ENCODE results near the gene TSPAN9.

TSPAN9 gene

GRCh38 chr12:3077572-3078081, 448 bp downstream of the TSPAN9 start:
- no peak for DNase-seq
- Mint-ChIP-seq H3K9me3 (no peaks in the 10 kb centered on the region), H3K4me1 (peaks cover 15% of the 10 kb centered on the region), H3K27me3 (peaks cover 76% of the 10 kb centered on the region), H3K36me3 (no peaks in the 10 kb centered on the region), H3K27ac (no peak overlapping the region), H3K4me3 (peak overlapping the region; percentile 65)
- CTCF ChIA-PET = interaction anchor here (0.6 to 1.2 kb wide), 2 partner anchors 30 to 198 kb away, joined by 3 to 4 read pairs; no protein-coding TSS in a partner anchor

GRCh38 chr12:3078086-3078820, 1.1 kb downstream of the TSPAN9 start:
- DNase-seq = no peak
- Mint-ChIP-seq H3K9me3 (no peaks in the 10 kb centered on the region), H3K36me3 (no peaks in the 10 kb centered on the region), H3K27ac (no peak overlapping the region), H3K4me1 (peaks cover 15% of the 10 kb centered on the region), H3K27me3 (peaks cover 77% of the 10 kb centered on the region), H3K4me3 (peak overlapping the region; percentile 65)
- CTCF ChIA-PET = interaction anchor here (0.6 to 1.2 kb wide), 2 partner anchors 31 to 197 kb away, joined by 3 to 4 read pairs; no protein-coding TSS in a partner anchor

GRCh38 chr12:3081091-3081490, 3.9 kb downstream of the TSPAN9 start:
- Mint-ChIP-seq H3K27ac (no peak overlapping the region), H3K9me3 (no peaks in the 10 kb centered on the region), H3K27me3 (peaks cover 51% of the 10 kb centered on the region), H3K4me3 (no peak overlapping the region), H3K4me1 (peaks cover 21% of the 10 kb centered on the region), H3K36me3 (no peaks in the 10 kb centered on the region)
- CTCF ChIA-PET = interaction anchor here (1.5 kb wide), 1 partner anchor 8 kb away, joined by 6 read pairs; no protein-coding TSS in a partner anchor
- no peak for DNase-seq

GRCh38 chr12:3081886-3082285, 4.7 kb downstream of the TSPAN9 start:
- Mint-ChIP-seq H3K36me3 (no peaks in the 10 kb centered on the region), H3K4me3 (no peak overlapping the region)
- CTCF ChIA-PET = interaction anchor here (1.5 kb wide), 1 partner anchor 9 kb away, joined by 6 read pairs; no protein-coding TSS in a partner anchor

GRCh38 chr12:3083241-3083920, 6.2 kb downstream of the TSPAN9 start:
- Mint-ChIP-seq H3K9me3 (no peaks in the 10 kb centered on the region), H3K4me3 (no peak overlapping the region), H3K27me3 (peaks cover 33% of the 10 kb centered on the region), H3K4me1 (peaks cover 10% of the 10 kb centered on the region), H3K27ac (no peak overlapping the region), H3K36me3 (no peaks in the 10 kb centered on the region)
- CTCF ChIA-PET = no interaction called here
- DNase-seq = no peak

More at GRCh38 chr12:3081886-3082285, 4.7 kb downstream of the TSPAN9 start:
- DNase-seq = no peak
- Mint-ChIP-seq H3K27ac (no peak overlapping the region), H3K27me3 (peaks cover 44% of the 10 kb centered on the region), H3K4me1 (peaks cover 15% of the 10 kb centered on the region), H3K9me3 (no peaks in the 10 kb centered on the region)

GRCh38 chr12:3083921-3084347, 6.8 kb downstream of the TSPAN9 start:
- Mint-ChIP-seq H3K4me1 (peaks cover 10% of the 10 kb centered on the region), H3K36me3 (no peaks in the 10 kb centered on the region), H3K4me3 (no peak overlapping the region), H3K27ac (no peak overlapping the region), H3K9me3 (no peaks in the 10 kb centered on the region), H3K27me3 (peaks cover 34% of the 10 kb centered on the region)
- DNase-seq = no peak
- CTCF ChIA-PET = no interaction called here

- no peak for DNase-seq
- Mint-ChIP-seq H3K36me3 (no peaks in the 10 kb centered on the region), H3K4me1 (peaks cover 10% of the 10 kb centered on the region), H3K27ac (no peak overlapping the region), H3K4me3 (no peak overlapping the region), H3K9me3 (no peaks in the 10 kb centered on the region), H3K27me3 (peaks cover 28% of the 10 kb centered on the region)
- CTCF ChIA-PET = no interaction called here
These were observed 7.6 kb downstream of the TSPAN9 start for GRCh38 chr12:3084742-3085141.

GRCh38 chr12:3085341-3086139, 8.4 kb downstream of the TSPAN9 start:
- no peak for DNase-seq
- CTCF ChIA-PET = no interaction called here
- peaks cover 10% of the 10 kb centered on the region for H3K4me1 Mint-ChIP-seq
- H3K4me3 Mint-ChIP-seq = no peak overlapping the region
- H3K27ac Mint-ChIP-seq = no peak overlapping the region
- H3K36me3 Mint-ChIP-seq = no peaks in the 10 kb centered on the region
- H3K27me3 Mint-ChIP-seq = peaks cover 28% of the 10 kb centered on the region
- no peaks in the 10 kb centered on the region for H3K9me3 Mint-ChIP-seq

GRCh38 chr12:3086211-3086610, 9.0 kb downstream of the TSPAN9 start:
- H3K9me3 Mint-ChIP-seq = no peaks in the 10 kb centered on the region
- CTCF ChIA-PET = no interaction called here

GRCh38 chr12:3086729-3087323, 9.6 kb downstream of the TSPAN9 start:
- CTCF ChIA-PET = no interaction called here
- peaks cover 21% of the 10 kb centered on the region for H3K27me3 Mint-ChIP-seq
- H3K4me1 Mint-ChIP-seq = peaks cover 10% of the 10 kb centered on the region
- DNase-seq = no peak
- H3K36me3 Mint-ChIP-seq = no peaks in the 10 kb centered on the region
- H3K4me3 Mint-ChIP-seq = no peak overlapping the region
- no peak overlapping the region for H3K27ac Mint-ChIP-seq
- H3K9me3 Mint-ChIP-seq = no peaks in the 10 kb centered on the region

More at GRCh38 chr12:3086211-3086610, 9.0 kb downstream of the TSPAN9 start:
- Mint-ChIP-seq H3K27me3 (peaks cover 28% of the 10 kb centered on the region), H3K4me1 (peaks cover 10% of the 10 kb centered on the region), H3K27ac (no peak overlapping the region), H3K4me3 (no peak overlapping the region), H3K36me3 (no peaks in the 10 kb centered on the region)
- DNase-seq = no peak

- Mint-ChIP-seq H3K36me3 (no peaks in the 10 kb centered on the region), H3K4me1 (peaks cover 10% of the 10 kb centered on the region), H3K9me3 (no peaks in the 10 kb centered on the region), H3K27me3 (peaks cover 12% of the 10 kb centered on the region), H3K27ac (no peak overlapping the region), H3K4me3 (no peak overlapping the region)
- CTCF ChIA-PET = no interaction called here
- no peak for DNase-seq
These were observed 10.8 kb downstream of the TSPAN9 start for GRCh38 chr12:3087758-3088650.

- peaks cover 12% of the 10 kb centered on the region for H3K27me3 Mint-ChIP-seq
- CTCF ChIA-PET = no interaction called here
- no peak overlapping the region for H3K27ac Mint-ChIP-seq
- H3K9me3 Mint-ChIP-seq = no peaks in the 10 kb centered on the region
- H3K4me3 Mint-ChIP-seq = no peak overlapping the region
- no peaks in the 10 kb centered on the region for H3K4me1 Mint-ChIP-seq
- H3K36me3 Mint-ChIP-seq = no peaks in the 10 kb centered on the region
- DNase-seq = no peak
These were observed 12.4 kb downstream of the TSPAN9 start for GRCh38 chr12:3089588-3089987.
